Hematopoietic multipotent progenitor cell treated with erythropoietin and hydrocortisone succinate and interleukin-3 and kit ligand, for 6 days (in vitro differentiated cells): ENCODE measurements around the gene BLVRB.
"Not testable (repeated sequence)": the region's sequence is repeated elsewhere in the genome, so short reads cannot be mapped to it uniquely, and the experiment has no call there.

ENCODE experiments used
- DNase-seq: peaks from one replicate; pipeline ENCODE4 v3.0.0-alpha.2; 2015

BLVRB gene

GRCh38 chr19:40465557-40466218, at the start of gene BLVRB:
Gene BLVRB (minus strand): TSS chr19:40465745. CDS start chr19:40465688, 57 bp downstream.
- DNase-seq = peak; percentile 100

- DNase-seq = no peak
Measured at GRCh38 chr19:40513741-40514315, 48.3 kb upstream of the BLVRB start.

- no peak for DNase-seq
Measured at GRCh38 chr19:40513345-40513678, 47.8 kb upstream of the BLVRB start.

GRCh38 chr19:40512473-40513344, 47.2 kb upstream of the BLVRB start:
- DNase-seq = no peak

- no peak for DNase-seq
Measured at GRCh38 chr19:40512110-40512472, 46.5 kb upstream of the BLVRB start.

GRCh38 chr19:40511487-40511886, 45.9 kb upstream of the BLVRB start:
- no peak for DNase-seq

- no peak for DNase-seq
Measured at GRCh38 chr19:40510526-40511115, 45.1 kb upstream of the BLVRB start.

GRCh38 chr19:40508739-40509260, 43.3 kb upstream of the BLVRB start:
- DNase-seq = no peak

GRCh38 chr19:40507892-40508291, 42.3 kb upstream of the BLVRB start:
- no peak for DNase-seq

- DNase-seq = no peak
Measured at GRCh38 chr19:40506099-40506498, 40.6 kb upstream of the BLVRB start.

- no peak for DNase-seq
Measured at GRCh38 chr19:40503320-40503695, 37.8 kb upstream of the BLVRB start.

GRCh38 chr19:40502647-40503319, 37.2 kb upstream of the BLVRB start:
- DNase-seq = no peak

- DNase-seq = no peak
Measured at GRCh38 chr19:40502081-40502480, 36.5 kb upstream of the BLVRB start.

GRCh38 chr19:40501599-40501998, 36.1 kb upstream of the BLVRB start:
- DNase-seq = no peak

GRCh38 chr19:40500678-40501530, 35.4 kb upstream of the BLVRB start:
- DNase-seq = not testable (repeated sequence)

GRCh38 chr19:40499320-40499719, 33.8 kb upstream of the BLVRB start:
- DNase-seq = no peak

GRCh38 chr19:40497214-40497613, 31.7 kb upstream of the BLVRB start:
- no peak for DNase-seq

GRCh38 chr19:40494191-40494838, 28.8 kb upstream of the BLVRB start:
- DNase-seq = no peak

GRCh38 chr19:40493778-40494177, 28.2 kb upstream of the BLVRB start:
- no peak for DNase-seq

GRCh38 chr19:40492274-40492673, 26.7 kb upstream of the BLVRB start:
- DNase-seq = no peak

- no peak for DNase-seq
Measured at GRCh38 chr19:40489882-40490230, 24.3 kb upstream of the BLVRB start.

GRCh38 chr19:40486017-40486416, 20.5 kb upstream of the BLVRB start:
- DNase-seq = no peak
